GM06990 (cell line): ENCODE data around the gene COG7.

Experiments used
- DNase-seq: peaks from one replicate; pipeline ENCODE4 v3.0.0-alpha.2; 2011; ENCODE audit not compliant: insufficient read length; ENCODE audit errors: extremely low read depth
- H3K27me3 ChIP-seq: replicated peaks from 2 replicates; pipeline ENCODE4 v1.6.0; 2011; ENCODE audit warnings: low read length; ENCODE audit not compliant: control insufficient read depth, insufficient read depth
- H3K36me3 ChIP-seq: 2 replicates; pipeline ENCODE4 v1.5.1; 2011; ENCODE audit warnings: low read length; ENCODE audit not compliant: control insufficient read depth, insufficient read depth
- H3K4me3 ChIP-seq: replicated peaks from 2 replicates; pipeline ENCODE4 v1.5.1; 2011; ENCODE audit warnings: low read depth, mild to moderate bottlenecking, control low read depth, low read length
- CTCF ChIP-seq: IDR thresholded peaks from 2 replicates; pipeline ENCODE4 v1.5.1; 2011; ENCODE audit warnings: low read length, control low read depth, mild to moderate bottlenecking, inconsistent platforms; ENCODE audit not compliant: insufficient read depth, poor library complexity, severe bottlenecking

Gene COG7

GRCh38 chr16:23379707-23380106 lies 73.3 kb downstream of the COG7 start:
- no peaks in the 10 kb centered on the region; the same call in 1 of the 2 replicates for H3K36me3 ChIP-seq
- H3K27me3 ChIP-seq = no peaks in the 10 kb centered on the region
- DNase-seq = no peak
- no peak for TF ChIP-seq CTCF
- H3K4me3 ChIP-seq = no peak overlapping the region

- no peak for TF ChIP-seq CTCF
- H3K4me3 ChIP-seq = no peak overlapping the region
- no peak for DNase-seq
- no peaks in the 10 kb centered on the region for H3K27me3 ChIP-seq
- H3K36me3 ChIP-seq = no peaks in the 10 kb centered on the region
These were observed 74.1 kb downstream of the COG7 start for GRCh38 chr16:23378921-23379320.

- no peak overlapping the region for H3K4me3 ChIP-seq
- H3K36me3 ChIP-seq = no peaks in the 10 kb centered on the region
- TF ChIP-seq CTCF = no peak
- no peaks in the 10 kb centered on the region for H3K27me3 ChIP-seq
- DNase-seq = no peak
These were observed 74.7 kb downstream of the COG7 start for GRCh38 chr16:23378256-23378655.

GRCh38 chr16:23377071-23377931 lies 75.7 kb downstream of the COG7 start:
- Histone ChIP-seq H3K4me3 (no peak overlapping the region), H3K36me3 (no peaks in the 10 kb centered on the region), H3K27me3 (no peaks in the 10 kb centered on the region)
- no peak for TF ChIP-seq CTCF
- no peak for DNase-seq

GRCh38 chr16:23375643-23376042 lies 77.3 kb downstream of the COG7 start:
- no peaks in the 10 kb centered on the region for H3K36me3 ChIP-seq
- no peak for TF ChIP-seq CTCF
- no peak for DNase-seq
- no peaks in the 10 kb centered on the region; the same call in 1 of the 2 replicates for H3K27me3 ChIP-seq
- H3K4me3 ChIP-seq = no peak overlapping the region
